GM18499 (cell line): Measurements from ENCODE around the gene GJB1.

Experiments
- ATAC-seq: cut with Tn5 transposase; IDR thresholded peaks from one replicate; pipeline ENCODE4 v1.9.1; 2021; ENCODE audit warnings: moderate number of reproducible peaks; ENCODE audit not compliant: insufficient read depth, unreplicated experiment

The GJB1 gene

DNA sequence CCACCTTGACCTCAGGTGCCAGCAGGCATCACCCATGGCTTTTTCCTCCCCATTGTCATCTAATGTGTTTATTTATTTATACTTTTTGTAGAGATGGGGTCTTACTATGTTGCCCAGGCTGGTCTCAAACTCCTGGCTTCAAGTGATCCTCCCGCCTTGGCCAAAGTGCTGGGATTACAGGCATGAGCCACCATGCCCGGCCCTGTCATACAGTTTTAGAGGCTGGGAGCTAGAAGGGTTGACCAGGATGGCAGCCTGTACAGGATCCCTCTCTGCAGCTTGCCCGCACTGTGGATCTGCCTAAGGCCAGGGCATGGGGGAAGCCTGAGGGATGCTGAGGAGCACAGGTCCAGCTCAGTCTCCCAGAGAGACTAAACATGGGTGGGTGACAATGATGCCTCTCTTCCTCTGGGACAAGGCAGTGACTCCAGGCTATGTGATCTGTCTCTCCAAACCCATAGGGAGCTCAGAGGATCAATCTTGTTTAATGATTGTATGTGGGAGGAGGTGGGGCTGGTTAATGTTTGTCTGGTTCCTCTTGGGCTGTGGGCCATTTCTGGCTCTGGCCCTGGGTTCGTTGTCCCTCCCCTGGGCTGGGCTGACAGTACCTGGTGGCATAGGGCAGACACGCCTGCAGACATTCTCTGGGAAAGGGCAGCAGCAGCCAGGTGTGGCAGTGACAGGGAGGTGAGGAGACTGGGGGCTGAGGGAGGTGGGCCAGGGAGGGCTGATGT lies 8.3 kb upstream of the GJB1 start:
- no peak for ATAC-seq

DNA sequence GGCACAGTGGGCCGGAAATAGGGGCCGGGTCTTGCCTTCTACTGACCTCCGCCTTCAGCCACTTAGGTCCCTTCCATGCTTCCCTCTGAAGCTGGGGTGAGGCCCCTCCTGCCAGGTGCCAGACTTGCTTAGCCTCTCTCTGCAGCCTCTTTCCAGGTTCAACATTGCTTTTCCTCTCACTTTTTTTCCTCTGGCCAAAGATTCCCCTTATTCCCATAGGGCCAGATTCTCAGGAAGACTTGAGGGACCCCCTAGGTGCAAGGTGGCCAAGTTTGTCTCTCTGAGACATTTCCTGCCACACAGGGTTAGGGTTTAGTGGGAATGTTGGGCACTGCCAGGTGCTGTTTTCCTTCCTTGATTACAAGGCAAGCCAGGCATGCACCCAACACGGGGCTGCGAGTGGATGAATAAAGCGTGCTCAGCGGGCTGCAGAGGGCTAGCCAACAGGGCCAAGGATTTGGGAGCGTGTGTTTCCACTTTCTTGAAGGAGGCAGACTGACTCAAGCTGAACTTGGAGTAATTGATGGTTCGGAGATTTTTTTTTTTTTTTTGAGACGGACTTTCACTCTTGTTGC lies 7.6 kb upstream of the GJB1 start:
- no peak for ATAC-seq

DNA sequence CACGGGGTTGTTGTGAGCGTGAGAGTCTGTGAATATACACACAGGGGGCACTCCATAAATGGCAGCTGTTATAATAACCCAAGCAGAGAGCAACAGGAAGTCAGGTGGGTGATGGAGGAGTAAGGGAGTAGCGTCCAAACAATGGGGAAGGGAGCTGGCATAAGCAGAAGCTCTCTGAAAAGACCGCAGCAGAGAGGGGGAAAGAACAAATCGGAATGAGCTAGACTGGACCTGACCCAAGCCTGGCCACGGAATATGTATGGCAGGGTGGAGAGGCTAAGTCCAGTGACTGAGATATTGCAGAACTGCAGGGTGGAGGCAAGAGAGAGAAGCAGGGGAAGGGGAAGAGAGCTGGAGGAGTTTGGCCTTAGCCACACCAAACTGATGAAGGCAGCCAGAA lies 6.5 kb upstream of the GJB1 start:
- no peak for ATAC-seq

- ATAC-seq = no peak
Measured at GRCh38 chrX:71217298-71217697, 5.7 kb upstream of the GJB1 start.

DNA sequence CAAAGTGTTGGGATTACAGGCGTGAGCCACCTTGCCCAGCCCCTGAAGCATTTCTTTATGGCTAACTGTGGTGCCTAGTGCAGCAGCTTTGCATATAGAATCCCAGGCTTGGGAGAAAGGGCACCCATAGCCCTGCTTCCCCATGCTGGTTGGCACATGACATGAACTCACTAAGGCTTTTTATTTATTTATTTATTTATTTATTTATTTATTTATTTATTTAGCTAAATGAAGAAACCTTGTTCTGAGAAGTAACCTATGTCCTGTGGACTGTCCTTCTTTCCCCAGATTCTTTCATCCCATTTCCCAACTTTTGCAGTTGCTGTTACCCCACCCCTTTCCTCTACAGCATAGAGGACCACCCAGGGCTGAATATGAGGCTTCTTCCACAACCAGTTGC lies 1.9 kb upstream of the GJB1 start:
- no peak for ATAC-seq

GRCh38 chrX:71224098-71224708 lies 1.2 kb downstream of the GJB1 start:
- ATAC-seq = no peak

- no peak for ATAC-seq
Measured at GRCh38 chrX:71225009-71225408, 2.0 kb downstream of the GJB1 start.

DNA sequence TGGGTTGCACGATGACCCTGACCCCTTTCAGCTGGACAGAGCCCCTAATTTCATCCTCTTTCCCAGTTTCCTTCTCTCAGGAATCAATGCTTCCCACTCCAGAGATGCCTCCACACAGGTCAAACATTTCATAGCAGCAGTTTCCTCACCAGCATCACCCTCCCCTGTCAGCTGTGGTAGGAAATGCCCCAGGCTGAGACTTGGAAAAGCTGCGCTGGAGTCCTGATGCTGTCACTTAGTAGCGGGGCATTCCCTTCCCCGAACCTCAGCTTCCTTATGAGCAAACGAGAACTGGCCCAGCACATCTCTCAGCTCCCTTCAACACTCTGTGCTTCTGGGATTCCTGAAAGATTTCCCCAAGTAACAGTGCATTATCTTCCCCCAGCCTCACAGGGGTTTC lies 2.7 kb downstream of the GJB1 start:
- no peak for ATAC-seq

DNA sequence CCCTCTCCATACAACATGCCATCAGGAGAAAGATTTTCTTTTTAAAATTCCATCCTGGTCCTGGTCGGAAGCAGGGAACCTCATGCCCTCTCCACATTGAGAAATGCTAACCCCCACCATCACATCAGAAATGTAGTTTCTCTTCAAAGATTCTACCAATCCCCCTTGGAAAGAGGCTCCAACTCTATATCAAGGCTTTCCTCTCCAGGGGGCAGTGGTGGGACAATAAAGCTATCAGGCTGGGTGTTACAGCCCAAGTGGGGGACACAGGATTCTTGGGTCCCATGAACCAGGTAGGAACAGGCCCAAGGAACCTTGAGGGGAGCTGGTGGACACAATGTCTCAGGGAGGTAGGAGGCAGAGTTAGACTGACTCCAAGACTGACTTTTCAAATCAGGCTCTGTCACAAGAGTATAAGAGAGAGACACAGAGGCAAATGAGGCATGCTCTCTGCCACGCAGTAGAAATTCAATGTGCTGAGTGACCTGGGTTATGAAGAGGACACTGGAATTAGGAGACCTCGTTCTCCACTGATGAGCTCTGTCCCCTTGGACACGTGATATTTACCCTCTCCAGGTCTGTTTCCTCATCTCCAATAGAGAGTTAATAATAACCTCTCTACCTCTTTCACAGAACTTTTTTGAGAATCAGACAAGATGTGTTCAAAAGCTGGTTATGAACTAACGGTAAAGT lies 4.5 kb downstream of the GJB1 start:
- ATAC-seq = no peak

- no peak for ATAC-seq
Measured at GRCh38 chrX:71228063-71228642, 5.1 kb downstream of the GJB1 start.

DNA sequence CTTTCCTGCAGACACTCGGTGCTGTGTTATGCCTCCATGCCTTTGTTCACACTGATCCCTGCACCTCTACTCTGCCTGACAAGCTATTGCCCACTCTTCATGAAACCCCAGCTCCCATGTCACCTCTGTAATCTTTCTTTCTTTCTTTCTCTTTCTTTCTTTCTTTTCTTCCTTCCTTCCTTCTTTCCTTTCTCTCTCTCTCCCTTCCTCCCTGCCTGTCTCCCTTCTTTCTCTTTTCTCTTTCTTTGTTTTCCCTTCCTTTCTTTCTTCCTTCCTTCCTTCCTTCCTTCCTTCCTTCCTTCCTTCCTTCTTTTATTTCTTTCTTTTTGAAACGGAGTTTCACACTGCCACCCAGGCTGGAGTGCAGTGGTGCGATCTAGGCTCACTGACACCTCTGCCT lies 12.5 kb downstream of the GJB1 start:
- ATAC-seq = no peak

GRCh38 chrX:71236836-71237235 lies 13.8 kb downstream of the GJB1 start:
- ATAC-seq = no peak

GRCh38 chrX:71239781-71240180 lies 16.8 kb downstream of the GJB1 start:
- no peak for ATAC-seq

DNA sequence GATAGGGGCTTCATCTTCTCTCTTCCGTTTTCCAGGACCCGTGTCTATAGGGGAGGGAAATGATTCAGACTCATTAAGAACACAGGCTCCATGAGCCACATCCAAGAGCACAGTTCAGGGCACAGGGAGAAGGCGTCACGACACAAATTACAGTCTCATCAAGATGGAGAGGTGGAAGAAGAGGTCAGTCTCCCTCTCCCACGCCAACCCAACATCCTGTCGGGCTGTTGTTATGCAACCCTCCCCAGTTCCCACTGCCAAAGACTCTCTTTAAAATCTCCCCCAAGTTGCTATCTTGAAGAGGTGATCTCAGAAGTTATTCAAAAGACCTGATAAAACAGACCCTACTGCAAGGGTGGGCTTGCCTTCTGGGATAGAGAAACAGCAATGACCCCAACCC lies 18.3 kb downstream of the GJB1 start:
- no peak for ATAC-seq

DNA sequence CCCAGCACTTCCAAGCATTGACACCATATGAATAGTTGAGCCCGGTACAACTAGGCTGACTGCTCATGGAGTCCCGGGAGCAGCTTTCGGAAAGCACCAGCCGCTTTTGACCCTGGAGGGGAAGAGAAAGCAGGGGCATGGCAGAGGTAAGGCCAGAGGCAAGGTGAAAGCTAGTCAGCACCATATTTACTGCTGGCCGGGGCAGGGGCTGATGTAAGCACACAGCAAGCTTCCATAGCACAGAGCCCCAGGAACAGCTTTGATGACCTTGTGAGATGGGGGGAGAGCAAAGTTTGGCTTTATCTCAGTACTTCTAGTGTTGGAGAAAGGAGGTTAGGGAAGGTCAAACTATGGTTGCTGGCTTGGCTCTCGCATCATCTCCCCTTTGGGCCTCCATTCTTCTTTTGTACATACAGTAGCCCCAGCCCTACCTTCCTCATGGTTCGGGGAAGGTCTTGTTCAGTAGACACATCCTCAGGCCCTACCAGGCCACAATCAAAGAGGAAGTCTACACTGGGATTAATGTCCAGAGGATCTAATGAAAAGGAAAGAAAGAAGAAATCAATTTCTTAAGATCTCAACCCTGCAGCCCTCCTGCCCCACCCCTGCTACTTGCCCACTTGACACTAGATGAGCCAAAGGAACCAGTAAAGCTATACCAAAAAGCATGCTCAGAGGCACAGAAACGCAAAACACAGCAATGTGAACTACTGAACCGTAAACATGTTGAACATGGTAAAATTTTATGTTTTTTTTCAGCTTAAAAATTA lies 21.5 kb downstream of the GJB1 start:
- ATAC-seq = no peak

DNA sequence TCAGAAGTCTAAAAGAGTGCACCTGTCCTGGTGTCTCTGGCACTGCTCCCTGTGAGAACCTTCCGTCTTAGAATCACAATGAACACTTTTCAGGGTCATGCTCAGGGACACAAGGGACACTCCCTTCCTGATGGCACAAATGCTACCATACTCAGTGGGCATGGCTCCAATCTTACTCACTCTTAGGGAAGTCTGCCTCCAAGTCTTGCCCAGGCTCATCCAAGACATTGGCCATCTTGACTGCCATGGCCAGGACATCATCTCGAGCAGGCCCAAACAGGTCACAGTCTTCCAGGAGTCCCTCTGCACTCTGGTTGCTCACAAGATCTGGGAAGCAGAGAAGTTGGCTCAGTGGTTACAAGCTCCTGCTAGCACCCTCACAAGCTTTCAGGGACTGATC lies 22.1 kb downstream of the GJB1 start:
- no peak for ATAC-seq

GRCh38 chrX:71250841-71251240 lies 27.8 kb downstream of the GJB1 start:
- ATAC-seq = no peak

GRCh38 chrX:71251466-71251973 lies 28.5 kb downstream of the GJB1 start:
- ATAC-seq = no peak

- no peak for ATAC-seq
Measured at GRCh38 chrX:71252221-71252620, 29.2 kb downstream of the GJB1 start.
